Gastrocnemius medialis (tissue), 4 donors: Measurements from ENCODE around the gene FRY.

Experiments
- POLR2A ChIP-seq, 2 donors: fragments of 450-650 bp; IDR thresholded peaks; one replicate each; pipeline ENCODE4 v1.6.1; 2017; ENCODE audit warnings: antibody characterized with exemption in 2 of 2, mild to moderate bottlenecking in 2 of 2, moderate library complexity in 2 of 2
- TF ChIP-seq, protein P1 (sequence below), 5 experiments: fragments of 450-650 bp in 3 of 5; fragments of 200-600 bp in 2 of 5; sonication (generic) in 2 of 5; IDR thresholded peaks in 4 of 5; conservative IDR thresholded peaks in 1 of 5; 1 replicate in 4 of 5; 2 replicates in 1 of 5; pipeline ENCODE4 v1.5.1; 2016 to 2019; ENCODE audit warnings: antibody characterized with exemption in 5 of 5, mild to moderate bottlenecking in 3 of 5, moderate library complexity in 3 of 5

- no peak for TF ChIP-seq POLR2A (IDR thresholded peaks at IDR 0.05)
- TF ChIP-seq, protein P1, sequence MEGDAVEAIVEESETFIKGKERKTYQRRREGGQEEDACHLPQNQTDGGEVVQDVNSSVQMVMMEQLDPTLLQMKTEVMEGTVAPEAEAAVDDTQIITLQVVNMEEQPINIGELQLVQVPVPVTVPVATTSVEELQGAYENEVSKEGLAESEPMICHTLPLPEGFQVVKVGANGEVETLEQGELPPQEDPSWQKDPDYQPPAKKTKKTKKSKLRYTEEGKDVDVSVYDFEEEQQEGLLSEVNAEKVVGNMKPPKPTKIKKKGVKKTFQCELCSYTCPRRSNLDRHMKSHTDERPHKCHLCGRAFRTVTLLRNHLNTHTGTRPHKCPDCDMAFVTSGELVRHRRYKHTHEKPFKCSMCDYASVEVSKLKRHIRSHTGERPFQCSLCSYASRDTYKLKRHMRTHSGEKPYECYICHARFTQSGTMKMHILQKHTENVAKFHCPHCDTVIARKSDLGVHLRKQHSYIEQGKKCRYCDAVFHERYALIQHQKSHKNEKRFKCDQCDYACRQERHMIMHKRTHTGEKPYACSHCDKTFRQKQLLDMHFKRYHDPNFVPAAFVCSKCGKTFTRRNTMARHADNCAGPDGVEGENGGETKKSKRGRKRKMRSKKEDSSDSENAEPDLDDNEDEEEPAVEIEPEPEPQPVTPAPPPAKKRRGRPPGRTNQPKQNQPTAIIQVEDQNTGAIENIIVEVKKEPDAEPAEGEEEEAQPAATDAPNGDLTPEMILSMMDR (IDR thresholded peaks at IDR 0.05 in 4 of 5, conservative IDR thresholded peaks at IDR 0.05 in 1 of 5), result no peak
These were observed 145.1 kb downstream of the FRY start for GRCh38 chr13:32176696-32177095.
